SK-N-SH treated with all-trans-retinoic acid at 6 μM for 48 hours (cell line): Measurements from ENCODE around the gene TTLL10.
"Not testable (repeated sequence)": the region's sequence is repeated elsewhere in the genome, so short reads cannot be mapped to it uniquely, and the experiment has no call there.

ENCODE experiments used
- ESRRG ChIP-seq: fragments of 250-450 bp; sonication (Bioruptor Pico); IDR thresholded peaks from 2 replicates; pipeline ENCODE4 v1.6.1; 2021; ENCODE audit warnings: mild to moderate bottlenecking
- GLIS3 ChIP-seq: fragments of 250-450 bp; sonication (Bioruptor Pico); IDR thresholded peaks from 2 replicates; pipeline ENCODE4 v1.5.0; 2020; ENCODE audit warnings: mild to moderate bottlenecking, moderate library complexity
- ZC3H10 ChIP-seq: fragments of 250-450 bp; sonication (Bioruptor Pico); IDR thresholded peaks from 2 replicates; pipeline ENCODE4 v1.5.1; 2021; ENCODE audit warnings: mild to moderate bottlenecking, moderate library complexity
- TF ChIP-seq, protein P1 (sequence below): fragments of 250-450 bp; sonication (Bioruptor Pico); IDR thresholded peaks from 2 replicates; pipeline ENCODE4 v1.8.0; 2020; ENCODE audit warnings: mild to moderate bottlenecking, moderate library complexity, borderline replicate concordance

DNA sequence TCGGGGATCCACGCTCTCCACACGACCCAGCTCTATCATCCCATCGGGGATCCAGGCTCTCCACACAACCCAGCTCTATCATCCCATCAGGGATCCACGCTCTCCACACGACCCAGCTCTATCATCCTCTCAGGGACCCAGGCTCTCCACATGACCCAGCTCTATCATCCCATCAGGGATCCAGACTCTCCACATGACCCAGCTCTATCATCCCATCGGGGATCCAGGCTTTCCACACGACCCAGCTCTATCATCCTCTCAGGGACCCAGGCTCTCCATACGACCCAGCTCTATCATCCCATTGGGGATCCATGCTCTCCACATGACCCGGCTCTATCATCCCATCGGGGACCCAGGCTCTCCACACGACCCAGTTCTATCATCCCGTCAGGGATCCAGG is 21.2 kb upstream of the TTLL10 start:
- TF ChIP-seq, protein P1, sequence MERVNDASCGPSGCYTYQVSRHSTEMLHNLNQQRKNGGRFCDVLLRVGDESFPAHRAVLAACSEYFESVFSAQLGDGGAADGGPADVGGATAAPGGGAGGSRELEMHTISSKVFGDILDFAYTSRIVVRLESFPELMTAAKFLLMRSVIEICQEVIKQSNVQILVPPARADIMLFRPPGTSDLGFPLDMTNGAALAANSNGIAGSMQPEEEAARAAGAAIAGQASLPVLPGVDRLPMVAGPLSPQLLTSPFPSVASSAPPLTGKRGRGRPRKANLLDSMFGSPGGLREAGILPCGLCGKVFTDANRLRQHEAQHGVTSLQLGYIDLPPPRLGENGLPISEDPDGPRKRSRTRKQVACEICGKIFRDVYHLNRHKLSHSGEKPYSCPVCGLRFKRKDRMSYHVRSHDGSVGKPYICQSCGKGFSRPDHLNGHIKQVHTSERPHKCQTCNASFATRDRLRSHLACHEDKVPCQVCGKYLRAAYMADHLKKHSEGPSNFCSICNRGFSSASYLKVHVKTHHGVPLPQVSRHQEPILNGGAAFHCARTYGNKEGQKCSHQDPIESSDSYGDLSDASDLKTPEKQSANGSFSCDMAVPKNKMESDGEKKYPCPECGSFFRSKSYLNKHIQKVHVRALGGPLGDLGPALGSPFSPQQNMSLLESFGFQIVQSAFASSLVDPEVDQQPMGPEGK (CRISPR knock-in tag), result not testable (repeated sequence)
- not testable (repeated sequence) for TF ChIP-seq ZC3H10, GLIS3, ESRRG (CRISPR knock-in tag)
